ENCODE results near the gene FAHD2B.
"Not testable (repeated sequence)": the region's sequence is repeated elsewhere in the genome, so short reads cannot be mapped to it uniquely, and the experiment has no call there.

FAHD2B gene

GRCh38 chr2:97093983-97094771, 505 bp downstream of the FAHD2B start:
- H3K36me3 ChIP-seq (ENCODE audit: control insufficient read depth in 1 of 2, insufficient read depth in 2 of 2, low read length in 2 of 2); H3K27me3 ChIP-seq (ENCODE audit: low read depth, low read length); H3K27ac ChIP-seq (ENCODE audit: low read length); H3K9me3 ChIP-seq (ENCODE audit: control insufficient read depth in 1 of 2, low read length in 2 of 2); H3K4me1 ChIP-seq (ENCODE audit: control insufficient read depth in 1 of 2, insufficient read depth in 2 of 2, low read length in 2 of 2); H3K4me3 ChIP-seq (ENCODE audit: low read depth in 1 of 2, low read length in 2 of 2): not testable (repeated sequence)

DNA sequence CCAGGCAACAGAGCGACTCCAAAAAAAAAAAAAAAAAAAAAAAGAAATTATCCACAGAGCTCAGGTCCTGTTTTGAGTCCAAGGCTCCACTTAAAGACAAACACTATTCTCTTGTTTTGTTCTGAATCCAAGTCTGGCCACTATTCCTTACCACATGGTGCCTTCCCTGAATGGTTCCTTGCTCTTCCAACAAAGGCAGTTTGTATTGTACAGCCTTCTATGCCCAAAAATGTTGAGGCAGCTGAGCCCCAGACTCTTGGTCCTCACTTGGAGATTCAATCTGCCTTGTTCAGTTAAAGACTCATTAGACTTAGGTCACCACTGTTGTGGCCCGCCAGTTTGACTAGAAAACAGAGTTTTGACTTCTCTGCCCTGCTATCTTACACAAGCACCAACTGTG, 1.7 kb downstream of the FAHD2B start:
- not testable (repeated sequence) for H3K4me1 ChIP-seq (ENCODE audit: control insufficient read depth in 1 of 2, insufficient read depth in 2 of 2, low read length in 2 of 2); H3K4me3 ChIP-seq (ENCODE audit: low read depth in 1 of 2, low read length in 2 of 2); H3K27me3 ChIP-seq (ENCODE audit: low read depth, low read length); H3K27ac ChIP-seq (ENCODE audit: low read length); H3K36me3 ChIP-seq (ENCODE audit: control insufficient read depth in 1 of 2, insufficient read depth in 2 of 2, low read length in 2 of 2); H3K9me3 ChIP-seq (ENCODE audit: control insufficient read depth in 1 of 2, low read length in 2 of 2)

GRCh38 chr2:97088706-97089105, 6.0 kb downstream of the FAHD2B start:
- H3K4me3 ChIP-seq (ENCODE audit: low read depth in 1 of 2, low read length in 2 of 2); H3K9me3 ChIP-seq (ENCODE audit: control insufficient read depth in 1 of 2, low read length in 2 of 2); H3K4me1 ChIP-seq (ENCODE audit: control insufficient read depth in 1 of 2, insufficient read depth in 2 of 2, low read length in 2 of 2); H3K36me3 ChIP-seq (ENCODE audit: control insufficient read depth in 1 of 2, insufficient read depth in 2 of 2, low read length in 2 of 2); H3K27ac ChIP-seq (ENCODE audit: low read length); H3K27me3 ChIP-seq (ENCODE audit: low read depth, low read length): not testable (repeated sequence)

GRCh38 chr2:97085093-97085492, 9.6 kb downstream of the FAHD2B start:
- H3K4me3 ChIP-seq (ENCODE audit: low read depth in 1 of 2, low read length in 2 of 2); H3K36me3 ChIP-seq (ENCODE audit: control insufficient read depth in 1 of 2, insufficient read depth in 2 of 2, low read length in 2 of 2); H3K9me3 ChIP-seq (ENCODE audit: control insufficient read depth in 1 of 2, low read length in 2 of 2); H3K4me1 ChIP-seq (ENCODE audit: control insufficient read depth in 1 of 2, insufficient read depth in 2 of 2, low read length in 2 of 2); H3K27ac ChIP-seq (ENCODE audit: low read length); H3K27me3 ChIP-seq (ENCODE audit: low read depth, low read length): not testable (repeated sequence)

DNA sequence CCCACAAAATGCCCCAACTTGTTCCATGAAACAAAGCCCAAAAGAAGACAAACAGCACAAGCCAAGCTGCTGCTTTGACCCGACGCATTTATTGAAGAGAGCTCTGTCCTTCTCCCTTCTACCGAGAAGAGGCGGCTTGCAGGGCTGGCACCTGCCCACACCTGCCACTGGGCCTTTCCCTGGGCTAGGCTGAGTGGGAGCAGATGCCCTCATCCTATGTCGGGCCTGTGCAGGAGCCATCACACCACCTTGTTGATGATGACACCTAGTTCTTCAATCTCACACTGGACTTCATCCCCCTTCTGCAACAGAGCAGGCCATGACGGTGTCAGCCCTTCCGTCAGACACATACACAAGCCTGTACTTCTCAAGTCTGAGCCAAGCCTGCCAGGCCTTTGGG, 11.2 kb downstream of the FAHD2B start:
- H3K27me3 ChIP-seq (ENCODE audit: low read depth, low read length); H3K36me3 ChIP-seq (ENCODE audit: control insufficient read depth in 1 of 2, insufficient read depth in 2 of 2, low read length in 2 of 2); H3K27ac ChIP-seq (ENCODE audit: low read length); H3K4me1 ChIP-seq (ENCODE audit: control insufficient read depth in 1 of 2, insufficient read depth in 2 of 2, low read length in 2 of 2); H3K4me3 ChIP-seq (ENCODE audit: low read depth in 1 of 2, low read length in 2 of 2); H3K9me3 ChIP-seq (ENCODE audit: control insufficient read depth in 1 of 2, low read length in 2 of 2): not testable (repeated sequence)

GRCh38 chr2:97082206-97082605, 12.5 kb downstream of the FAHD2B start:
- H3K4me3 ChIP-seq (ENCODE audit: low read depth in 1 of 2, low read length in 2 of 2); H3K27ac ChIP-seq (ENCODE audit: low read length); H3K27me3 ChIP-seq (ENCODE audit: low read depth, low read length); H3K9me3 ChIP-seq (ENCODE audit: control insufficient read depth in 1 of 2, low read length in 2 of 2); H3K4me1 ChIP-seq (ENCODE audit: control insufficient read depth in 1 of 2, insufficient read depth in 2 of 2, low read length in 2 of 2); H3K36me3 ChIP-seq (ENCODE audit: control insufficient read depth in 1 of 2, insufficient read depth in 2 of 2, low read length in 2 of 2): not testable (repeated sequence)

GRCh38 chr2:97080855-97081254, 13.8 kb downstream of the FAHD2B start:
- H3K27me3 ChIP-seq (ENCODE audit: low read depth, low read length); H3K4me3 ChIP-seq (ENCODE audit: low read depth in 1 of 2, low read length in 2 of 2); H3K36me3 ChIP-seq (ENCODE audit: control insufficient read depth in 1 of 2, insufficient read depth in 2 of 2, low read length in 2 of 2); H3K9me3 ChIP-seq (ENCODE audit: control insufficient read depth in 1 of 2, low read length in 2 of 2); H3K27ac ChIP-seq (ENCODE audit: low read length); H3K4me1 ChIP-seq (ENCODE audit: control insufficient read depth in 1 of 2, insufficient read depth in 2 of 2, low read length in 2 of 2): not testable (repeated sequence)

DNA sequence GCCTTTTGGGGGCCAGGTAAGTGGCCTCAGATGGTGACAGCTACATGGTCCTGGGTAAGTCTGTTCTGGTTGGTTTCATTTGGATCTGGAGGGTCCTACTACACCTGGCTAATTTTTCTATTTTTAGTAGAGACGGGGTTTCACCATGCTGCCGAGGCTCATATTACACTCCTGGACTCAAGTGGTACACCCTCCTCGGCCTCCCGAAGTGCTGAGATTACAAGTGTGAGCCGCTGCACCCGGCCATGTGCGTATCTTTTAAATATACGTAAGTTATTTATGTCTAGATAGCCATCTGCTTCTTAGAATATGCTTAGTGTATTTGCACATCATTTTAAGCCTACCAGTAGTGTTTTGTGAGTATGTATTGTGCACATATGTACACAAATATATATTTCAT, 17.5 kb downstream of the FAHD2B start:
- not testable (repeated sequence) for H3K4me1 ChIP-seq (ENCODE audit: control insufficient read depth in 1 of 2, insufficient read depth in 2 of 2, low read length in 2 of 2); H3K9me3 ChIP-seq (ENCODE audit: control insufficient read depth in 1 of 2, low read length in 2 of 2); H3K27ac ChIP-seq (ENCODE audit: low read length); H3K27me3 ChIP-seq (ENCODE audit: low read depth, low read length); H3K4me3 ChIP-seq (ENCODE audit: low read depth in 1 of 2, low read length in 2 of 2); H3K36me3 ChIP-seq (ENCODE audit: control insufficient read depth in 1 of 2, insufficient read depth in 2 of 2, low read length in 2 of 2)

DNA sequence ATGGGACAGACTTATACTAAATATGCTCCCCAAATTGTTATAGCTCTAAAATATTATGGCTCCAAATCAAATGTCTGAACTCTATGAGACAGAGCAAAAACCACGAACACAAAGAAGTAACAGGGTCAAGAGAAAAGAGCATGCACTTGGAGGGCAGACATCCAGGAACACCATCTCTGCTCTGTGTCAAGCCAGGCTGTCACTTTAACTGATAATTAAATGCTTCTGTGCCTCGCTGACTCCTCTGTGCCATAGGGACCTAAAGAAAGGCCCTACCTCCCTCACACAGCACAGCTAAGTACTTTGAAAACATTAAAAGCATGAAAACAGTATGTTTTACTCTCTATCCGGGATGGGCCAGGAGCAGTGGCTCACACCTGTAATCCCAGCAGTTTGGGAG, 23.8 kb downstream of the FAHD2B start:
- not testable (repeated sequence) for H3K4me3 ChIP-seq (ENCODE audit: low read depth in 1 of 2, low read length in 2 of 2); H3K36me3 ChIP-seq (ENCODE audit: control insufficient read depth in 1 of 2, insufficient read depth in 2 of 2, low read length in 2 of 2); H3K4me1 ChIP-seq (ENCODE audit: control insufficient read depth in 1 of 2, insufficient read depth in 2 of 2, low read length in 2 of 2); H3K27ac ChIP-seq (ENCODE audit: low read length); H3K27me3 ChIP-seq (ENCODE audit: low read depth, low read length); H3K9me3 ChIP-seq (ENCODE audit: control insufficient read depth in 1 of 2, low read length in 2 of 2)

GRCh38 chr2:97068722-97069121, 26.0 kb downstream of the FAHD2B start:
- H3K36me3 ChIP-seq (ENCODE audit: control insufficient read depth in 1 of 2, insufficient read depth in 2 of 2, low read length in 2 of 2); H3K4me3 ChIP-seq (ENCODE audit: low read depth in 1 of 2, low read length in 2 of 2); H3K4me1 ChIP-seq (ENCODE audit: control insufficient read depth in 1 of 2, insufficient read depth in 2 of 2, low read length in 2 of 2); H3K27ac ChIP-seq (ENCODE audit: low read length); H3K27me3 ChIP-seq (ENCODE audit: low read depth, low read length); H3K9me3 ChIP-seq (ENCODE audit: control insufficient read depth in 1 of 2, low read length in 2 of 2): not testable (repeated sequence)

DNA sequence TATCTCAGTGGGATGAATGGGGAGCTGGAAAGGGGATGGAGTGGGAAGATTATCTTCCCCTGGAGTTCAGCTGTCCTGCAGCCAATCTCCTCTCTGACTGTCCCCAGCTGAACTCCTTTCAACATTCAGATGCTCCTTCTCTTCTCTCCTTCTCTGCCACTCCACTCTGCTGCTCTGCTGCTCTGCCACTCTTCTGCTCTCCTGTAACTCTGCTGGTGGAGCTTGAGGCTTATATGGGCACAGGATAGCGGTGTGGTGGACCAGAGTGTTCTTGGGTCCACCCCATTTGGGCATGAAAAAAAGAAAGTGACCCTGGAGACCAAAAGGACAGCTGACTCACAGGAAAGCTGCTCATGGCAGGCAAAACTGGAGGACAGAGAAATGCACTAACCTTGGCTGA, 26.6 kb downstream of the FAHD2B start:
- H3K36me3 ChIP-seq (ENCODE audit: control insufficient read depth in 1 of 2, insufficient read depth in 2 of 2, low read length in 2 of 2), result no peaks in the 10 kb centered on the region
- no peak overlapping the region for H3K4me3 ChIP-seq (ENCODE audit: low read depth in 1 of 2, low read length in 2 of 2)
- H3K4me1 ChIP-seq (ENCODE audit: control insufficient read depth in 1 of 2, insufficient read depth in 2 of 2, low read length in 2 of 2), result no peaks in the 10 kb centered on the region
- no peaks in the 10 kb centered on the region for H3K27me3 ChIP-seq (ENCODE audit: low read depth, low read length)
- no peak overlapping the region for H3K27ac ChIP-seq (ENCODE audit: low read length)
- no peaks in the 10 kb centered on the region for H3K9me3 ChIP-seq (ENCODE audit: control insufficient read depth in 1 of 2, low read length in 2 of 2)

DNA sequence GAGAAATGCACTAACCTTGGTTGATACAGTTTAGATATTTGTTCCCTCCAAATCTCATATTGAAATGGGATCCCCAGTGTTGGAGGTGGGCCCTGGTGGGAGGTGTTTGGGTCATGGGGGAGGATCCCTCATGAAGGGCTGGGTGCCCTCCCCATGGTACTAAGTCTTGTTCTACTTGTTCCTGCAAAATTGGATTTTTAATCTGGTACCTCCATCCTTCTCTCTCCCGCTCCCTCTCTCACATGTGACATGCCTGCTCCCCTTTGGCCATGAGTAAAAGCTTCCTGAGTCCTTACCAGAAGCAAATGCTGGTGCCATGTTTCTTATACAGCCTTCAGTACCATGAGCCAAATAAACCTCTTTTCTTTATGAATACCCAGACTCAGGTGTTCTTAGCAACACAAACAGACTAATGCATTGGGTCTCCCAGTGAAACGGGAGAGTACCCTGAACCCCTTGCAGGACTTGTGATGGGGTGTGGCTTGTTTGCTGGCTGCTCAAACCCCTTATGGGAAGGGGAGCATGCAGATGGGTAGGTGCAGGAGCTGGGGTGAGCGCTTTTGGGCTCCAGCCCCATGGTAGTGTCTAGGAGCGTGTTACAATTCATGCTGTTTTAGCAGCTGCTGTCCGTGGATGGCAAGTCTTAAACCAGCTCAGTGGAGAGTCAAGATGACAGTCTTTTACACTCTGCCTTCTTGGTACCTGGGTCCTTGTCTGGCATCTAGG, 27.2 kb downstream of the FAHD2B start:
- Histone ChIP-seq H3K36me3 (ENCODE audit: control insufficient read depth in 1 of 2, insufficient read depth in 2 of 2, low read length in 2 of 2) (no peaks in the 10 kb centered on the region), H3K27ac (ENCODE audit: low read length) (no peak overlapping the region), H3K4me3 (ENCODE audit: low read depth in 1 of 2, low read length in 2 of 2) (no peak overlapping the region), H3K9me3 (ENCODE audit: control insufficient read depth in 1 of 2, low read length in 2 of 2) (no peaks in the 10 kb centered on the region), H3K4me1 (ENCODE audit: control insufficient read depth in 1 of 2, insufficient read depth in 2 of 2, low read length in 2 of 2) (no peaks in the 10 kb centered on the region), H3K27me3 (ENCODE audit: low read depth, low read length) (no peaks in the 10 kb centered on the region)
